ENCODE data around the gene ENTR1. TPM values are rescaled to one million over a fixed set of nuclear protein-coding genes. Genes with fewer than 3 reads are reported as not detected.

ENTR1 gene
- total and polyA plus RNA-seq, 2 of the 13 experiments (the other 11 are each of a cell fraction or from before 2014, with no cell fraction given): 70.1 to 76.4 TPM

GRCh38 chr9:136439481-136440408, 29.3 kb upstream of the ENTR1 start, which contains the start of gene INPP5E (continued):
- TF ChIP-seq, protein P1, sequence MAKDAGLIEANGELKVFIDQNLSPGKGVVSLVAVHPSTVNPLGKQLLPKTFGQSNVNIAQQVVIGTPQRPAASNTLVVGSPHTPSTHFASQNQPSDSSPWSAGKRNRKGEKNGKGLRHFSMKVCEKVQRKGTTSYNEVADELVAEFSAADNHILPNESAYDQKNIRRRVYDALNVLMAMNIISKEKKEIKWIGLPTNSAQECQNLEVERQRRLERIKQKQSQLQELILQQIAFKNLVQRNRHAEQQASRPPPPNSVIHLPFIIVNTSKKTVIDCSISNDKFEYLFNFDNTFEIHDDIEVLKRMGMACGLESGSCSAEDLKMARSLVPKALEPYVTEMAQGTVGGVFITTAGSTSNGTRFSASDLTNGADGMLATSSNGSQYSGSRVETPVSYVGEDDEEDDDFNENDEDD (CRISPR knock-in tag; IDR thresholded peaks at IDR 0.05; ENCODE audit: borderline replicate concordance): no peak
- TF ChIP-seq PAX8 (CRISPR knock-in tag; IDR thresholded peaks at IDR 0.05; ENCODE audit: borderline replicate concordance): no peak
- TF ChIP-seq ZNF589 (CRISPR knock-in tag; conservative IDR thresholded peaks at IDR 0.05): no peak
- TF ChIP-seq, protein P2, sequence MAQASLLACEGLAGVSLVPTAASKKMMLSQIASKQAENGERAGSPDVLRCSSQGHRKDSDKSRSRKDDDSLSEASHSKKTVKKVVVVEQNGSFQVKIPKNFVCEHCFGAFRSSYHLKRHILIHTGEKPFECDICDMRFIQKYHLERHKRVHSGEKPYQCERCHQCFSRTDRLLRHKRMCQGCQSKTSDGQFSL (CRISPR knock-in tag; IDR thresholded peaks at IDR 0.05): no peak
- peak; percentile 30; the same call in 1 of the 2 replicates for TF ChIP-seq MYC (CRISPR knock-in tag; IDR thresholded peaks at IDR 0.05; ENCODE audit: borderline replicate concordance)
- no peak for TF ChIP-seq HNRNPH1 (optimal IDR thresholded peaks at IDR 0.05; ENCODE audit: low read depth, low read length)
- TF ChIP-seq, protein P3, sequence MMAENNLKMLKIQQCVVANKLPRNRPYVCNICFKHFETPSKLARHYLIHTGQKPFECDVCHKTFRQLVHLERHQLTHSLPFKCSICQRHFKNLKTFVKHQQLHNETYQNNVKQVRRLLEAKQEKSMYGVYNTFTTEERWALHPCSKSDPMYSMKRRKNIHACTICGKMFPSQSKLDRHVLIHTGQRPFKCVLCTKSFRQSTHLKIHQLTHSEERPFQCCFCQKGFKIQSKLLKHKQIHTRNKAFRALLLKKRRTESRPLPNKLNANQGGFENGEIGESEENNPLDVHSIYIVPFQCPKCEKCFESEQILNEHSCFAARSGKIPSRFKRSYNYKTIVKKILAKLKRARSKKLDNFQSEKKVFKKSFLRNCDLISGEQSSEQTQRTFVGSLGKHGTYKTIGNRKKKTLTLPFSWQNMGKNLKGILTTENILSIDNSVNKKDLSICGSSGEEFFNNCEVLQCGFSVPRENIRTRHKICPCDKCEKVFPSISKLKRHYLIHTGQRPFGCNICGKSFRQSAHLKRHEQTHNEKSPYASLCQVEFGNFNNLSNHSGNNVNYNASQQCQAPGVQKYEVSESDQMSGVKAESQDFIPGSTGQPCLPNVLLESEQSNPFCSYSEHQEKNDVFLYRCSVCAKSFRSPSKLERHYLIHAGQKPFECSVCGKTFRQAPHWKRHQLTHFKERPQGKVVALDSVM (CRISPR knock-in tag; IDR thresholded peaks at IDR 0.05): no peak
- TF ChIP-seq ARNT (IDR thresholded peaks at IDR 0.05): no peak
- TF ChIP-seq, protein P4, sequence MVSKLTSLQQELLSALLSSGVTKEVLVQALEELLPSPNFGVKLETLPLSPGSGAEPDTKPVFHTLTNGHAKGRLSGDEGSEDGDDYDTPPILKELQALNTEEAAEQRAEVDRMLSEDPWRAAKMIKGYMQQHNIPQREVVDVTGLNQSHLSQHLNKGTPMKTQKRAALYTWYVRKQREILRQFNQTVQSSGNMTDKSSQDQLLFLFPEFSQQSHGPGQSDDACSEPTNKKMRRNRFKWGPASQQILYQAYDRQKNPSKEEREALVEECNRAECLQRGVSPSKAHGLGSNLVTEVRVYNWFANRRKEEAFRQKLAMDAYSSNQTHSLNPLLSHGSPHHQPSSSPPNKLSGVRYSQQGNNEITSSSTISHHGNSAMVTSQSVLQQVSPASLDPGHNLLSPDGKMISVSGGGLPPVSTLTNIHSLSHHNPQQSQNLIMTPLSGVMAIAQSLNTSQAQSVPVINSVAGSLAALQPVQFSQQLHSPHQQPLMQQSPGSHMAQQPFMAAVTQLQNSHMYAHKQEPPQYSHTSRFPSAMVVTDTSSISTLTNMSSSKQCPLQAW (CRISPR knock-in tag; IDR thresholded peaks at IDR 0.05): no peak
- no peak for TF ChIP-seq ATF4 (CRISPR knock-in tag; IDR thresholded peaks at IDR 0.05)
- no peak for TF ChIP-seq ONECUT2 (CRISPR knock-in tag; IDR thresholded peaks at IDR 0.05)
- TF ChIP-seq, protein P5, sequence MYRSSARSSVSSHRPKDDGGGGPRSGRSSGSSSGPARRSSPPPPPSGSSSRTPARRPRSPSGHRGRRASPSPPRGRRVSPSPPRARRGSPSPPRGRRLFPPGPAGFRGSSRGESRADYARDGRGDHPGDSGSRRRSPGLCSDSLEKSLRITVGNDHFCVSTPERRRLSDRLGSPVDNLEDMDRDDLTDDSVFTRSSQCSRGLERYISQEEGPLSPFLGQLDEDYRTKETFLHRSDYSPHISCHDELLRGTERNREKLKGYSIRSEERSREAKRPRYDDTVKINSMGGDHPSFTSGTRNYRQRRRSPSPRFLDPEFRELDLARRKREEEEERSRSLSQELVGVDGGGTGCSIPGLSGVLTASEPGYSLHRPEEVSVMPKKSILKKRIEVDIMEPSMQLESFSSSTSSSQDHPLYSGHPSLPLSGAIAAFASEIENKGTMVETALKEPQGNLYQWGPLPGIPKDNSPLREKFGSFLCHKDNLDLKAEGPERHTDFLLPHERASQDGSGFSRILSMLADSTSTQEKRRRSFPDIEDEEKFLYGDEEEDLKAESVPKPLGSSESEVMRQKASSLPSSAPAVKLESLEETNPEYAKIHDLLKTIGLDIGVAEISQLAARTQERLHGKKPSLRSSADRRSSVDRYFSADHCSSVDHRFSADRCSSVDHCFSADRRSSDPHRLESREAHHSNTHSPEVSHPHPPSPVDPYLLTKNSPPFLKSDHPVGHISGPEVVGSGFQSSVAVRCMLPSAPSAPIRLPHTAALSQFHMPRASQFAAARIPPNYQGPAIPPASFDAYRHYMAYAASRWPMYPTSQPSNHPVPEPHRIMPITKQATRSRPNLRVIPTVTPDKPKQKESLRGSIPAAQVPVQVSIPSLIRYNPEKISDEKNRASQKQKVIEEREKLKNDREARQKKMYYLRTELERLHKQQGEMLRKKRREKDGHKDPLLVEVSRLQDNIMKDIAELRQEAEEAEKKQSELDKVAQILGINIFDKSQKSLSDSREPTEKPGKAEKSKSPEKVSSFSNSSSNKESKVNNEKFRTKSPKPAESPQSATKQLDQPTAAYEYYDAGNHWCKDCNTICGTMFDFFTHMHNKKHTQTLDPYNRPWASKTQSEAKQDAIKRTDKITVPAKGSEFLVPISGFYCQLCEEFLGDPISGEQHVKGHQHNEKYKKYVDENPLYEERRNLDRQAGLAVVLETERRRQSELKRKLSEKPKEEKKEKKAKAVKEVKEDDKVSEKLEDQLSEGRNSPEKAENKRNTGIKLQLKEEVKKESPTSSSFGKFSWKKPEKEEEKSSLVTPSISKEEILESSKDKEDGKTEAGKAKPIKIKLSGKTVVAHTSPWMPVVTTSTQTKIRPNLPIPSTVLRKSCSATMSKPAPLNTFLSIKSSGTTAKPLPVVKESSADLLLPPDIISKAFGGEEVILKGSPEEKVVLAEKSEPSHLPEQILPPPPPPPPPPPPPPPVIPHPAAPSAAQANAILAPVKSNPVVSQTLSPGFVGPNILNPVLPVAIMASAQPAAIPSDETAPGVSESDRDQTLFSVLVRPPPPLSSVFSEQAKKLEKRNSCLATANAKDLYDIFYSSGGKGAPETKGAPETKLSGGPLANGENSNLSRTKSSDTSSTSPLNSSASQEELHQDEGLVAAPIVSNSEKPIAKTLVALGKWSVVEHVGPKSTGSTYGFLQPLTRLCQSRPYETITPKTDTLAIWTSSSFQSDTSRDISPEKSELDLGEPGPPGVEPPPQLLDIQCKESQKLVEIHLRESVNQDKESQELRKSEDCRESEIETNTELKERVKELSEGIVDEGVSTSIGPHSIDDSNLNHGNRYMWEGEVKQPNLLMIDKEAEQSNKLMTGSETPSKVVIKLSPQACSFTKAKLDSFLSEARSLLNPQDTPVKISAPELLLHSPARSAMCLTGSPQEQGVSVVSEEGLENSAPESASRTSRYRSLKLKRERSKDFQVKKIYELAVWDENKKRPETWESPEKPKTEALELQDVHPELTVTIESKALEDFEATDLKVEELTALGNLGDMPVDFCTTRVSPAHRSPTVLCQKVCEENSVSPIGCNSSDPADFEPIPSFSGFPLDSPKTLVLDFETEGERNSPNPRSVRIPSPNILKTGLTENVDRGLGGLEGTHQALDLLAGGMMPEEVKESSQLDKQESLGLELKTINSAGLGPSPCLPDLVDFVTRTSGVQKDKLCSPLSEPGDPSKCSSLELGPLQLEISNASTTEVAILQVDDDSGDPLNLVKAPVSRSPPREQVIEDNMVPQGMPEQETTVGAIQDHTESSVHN (CRISPR knock-in tag; IDR thresholded peaks at IDR 0.05): no peak

Measured in HepG2 (cell line).